Breast epithelium (tissue), 4 donors: ENCODE data around the gene GNPTG. TPM values are rescaled to one million over a fixed set of nuclear protein-coding genes. Genes with fewer than 3 reads are reported as not detected.

Experiments
- DNase-seq, 2 donors: peaks; one replicate each; pipeline ENCODE4 v3.0.0-alpha.2; 2019; ENCODE audit warnings: low spot score in 2 of 2
- H3K27ac ChIP-seq, 2 donors: fragments of 200-600 bp; sonication (generic) in 1 of 2; one replicate each; pipeline ENCODE4 v1.5.1; 2016 to 2019; ENCODE audit warnings: mild to moderate bottlenecking in 1 of 2
- H3K27me3 ChIP-seq, 2 donors: fragments of 200-600 bp; sonication (generic) in 1 of 2; one replicate each; pipeline versions ENCODE4 v1.5.1 to v1.6.0; 2017 to 2019; ENCODE audit warnings: control low read depth in 1 of 2, mild to moderate bottlenecking in 1 of 2
- H3K36me3 ChIP-seq: fragments of 200-600 bp; one replicate; pipeline ENCODE4 v1.5.1; 2019
- H3K4me1 ChIP-seq, 2 donors: fragments of 200-600 bp; sonication (generic); one replicate each; pipeline ENCODE4 v1.5.1; 2016 to 2019; ENCODE audit warnings: control low read depth in 1 of 2
- H3K4me3 ChIP-seq, 3 donors: fragments of 200-600 bp; sonication (generic); 1 replicate in 2 of 3; 2 replicates in 1 of 3; pipeline ENCODE4 v1.5.1; 2016 to 2019; ENCODE audit warnings: mild to moderate bottlenecking in 3 of 3, moderate library complexity in 2 of 3
- H3K9me3 ChIP-seq, 2 donors: fragments of 200-600 bp; sonication (generic) in 1 of 2; one replicate each; pipeline ENCODE4 v1.5.1; 2016 to 2019; ENCODE audit warnings: control low read depth in 1 of 2
- POLR2A ChIP-seq: fragments of 450-650 bp; IDR thresholded peaks from one replicate; pipeline ENCODE4 v1.6.1; 2016; ENCODE audit warnings: antibody characterized with exemption, mild to moderate bottlenecking, moderate library complexity
- POLR2AphosphoS5 ChIP-seq, 3 donors: sonication (generic); formaldehyde crosslinking; IDR thresholded peaks; one replicate each; pipeline ENCODE4 v1.6.1; 2017; ENCODE audit warnings: antibody characterized with exemption in 3 of 3
- intact Hi-C: fragments of 100-400 bp; cut with DNase I; formaldehyde crosslinking; loops from one replicate; pipeline ENCODE4 v1.15.1; 2023; ENCODE audit warnings: low total_unique reads
- total RNA-seq, 3 donors: library from RNA; depleted of rRNA; stranded (reverse); fragments of >200 nt; gene quantifications; one replicate each; pipeline ENCODE4 v1.1.0, GENCODE V29; 2016
- TF ChIP-seq, protein P1 (sequence below), 3 donors: fragments of 450-650 bp; IDR thresholded peaks; one replicate each; pipeline ENCODE4 v1.5.1; 2016 to 2017; ENCODE audit warnings: antibody characterized with exemption in 3 of 3, mild to moderate bottlenecking in 3 of 3, moderate library complexity in 3 of 3

Gene GNPTG
- total RNA-seq, 3 donors from 2014 or later: 50.5 to 89.3 (median 58.4) TPM

GRCh38 chr16:1401061-1401757 lies 49.5 kb downstream of the GNPTG start:
- Histone ChIP-seq H3K27ac (no peak overlapping the region), H3K9me3 (no peaks in the 10 kb centered on the region), H3K4me1 (no peaks in the 10 kb centered on the region), H3K36me3 (no peaks in the 10 kb centered on the region), H3K27me3 (no peaks in the 10 kb centered on the region), H3K4me3 (no peak overlapping the region)
- no peak for DNase-seq
- intact Hi-C loops: no loop called here
- TF ChIP-seq, protein P1, sequence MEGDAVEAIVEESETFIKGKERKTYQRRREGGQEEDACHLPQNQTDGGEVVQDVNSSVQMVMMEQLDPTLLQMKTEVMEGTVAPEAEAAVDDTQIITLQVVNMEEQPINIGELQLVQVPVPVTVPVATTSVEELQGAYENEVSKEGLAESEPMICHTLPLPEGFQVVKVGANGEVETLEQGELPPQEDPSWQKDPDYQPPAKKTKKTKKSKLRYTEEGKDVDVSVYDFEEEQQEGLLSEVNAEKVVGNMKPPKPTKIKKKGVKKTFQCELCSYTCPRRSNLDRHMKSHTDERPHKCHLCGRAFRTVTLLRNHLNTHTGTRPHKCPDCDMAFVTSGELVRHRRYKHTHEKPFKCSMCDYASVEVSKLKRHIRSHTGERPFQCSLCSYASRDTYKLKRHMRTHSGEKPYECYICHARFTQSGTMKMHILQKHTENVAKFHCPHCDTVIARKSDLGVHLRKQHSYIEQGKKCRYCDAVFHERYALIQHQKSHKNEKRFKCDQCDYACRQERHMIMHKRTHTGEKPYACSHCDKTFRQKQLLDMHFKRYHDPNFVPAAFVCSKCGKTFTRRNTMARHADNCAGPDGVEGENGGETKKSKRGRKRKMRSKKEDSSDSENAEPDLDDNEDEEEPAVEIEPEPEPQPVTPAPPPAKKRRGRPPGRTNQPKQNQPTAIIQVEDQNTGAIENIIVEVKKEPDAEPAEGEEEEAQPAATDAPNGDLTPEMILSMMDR (IDR thresholded peaks at IDR 0.05): no peak
- TF ChIP-seq POLR2AphosphoS5 (IDR thresholded peaks at IDR 0.05): no peak
- TF ChIP-seq POLR2A: no peak

DNA sequence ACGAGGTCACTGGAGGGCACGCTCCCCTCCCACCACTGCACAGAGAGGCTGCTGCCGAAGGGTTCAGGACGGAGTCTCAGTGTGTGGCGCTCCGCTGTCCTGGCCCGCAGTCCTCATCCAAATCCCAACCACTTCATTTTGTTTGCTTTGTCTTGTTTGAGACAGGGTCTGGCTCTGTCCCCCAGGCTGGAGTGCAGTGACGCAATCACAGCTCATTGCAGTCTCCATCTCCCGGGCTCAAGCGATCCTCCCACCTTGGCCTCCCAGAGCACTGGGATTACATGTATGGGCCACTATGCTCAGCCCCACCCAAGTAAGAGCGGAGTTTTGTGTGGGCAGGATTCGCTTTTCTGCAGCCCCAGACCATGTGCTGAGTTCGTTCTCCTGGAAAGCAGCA lies 50.0 kb downstream of the GNPTG start:
- intact Hi-C loops: no loop called here

GRCh38 chr16:1403036-1403435 lies 51.3 kb downstream of the GNPTG start:
- Histone ChIP-seq H3K4me1 (no peaks in the 10 kb centered on the region), H3K27me3 (no peaks in the 10 kb centered on the region), H3K9me3 (no peaks in the 10 kb centered on the region), H3K36me3 (no peaks in the 10 kb centered on the region), H3K27ac (no peak overlapping the region), H3K4me3 (no peak overlapping the region)
- no peak for TF ChIP-seq POLR2AphosphoS5 (IDR thresholded peaks at IDR 0.05)
- no peak for TF ChIP-seq POLR2A
- TF ChIP-seq, protein P1 (IDR thresholded peaks at IDR 0.05): no peak
- no peak for DNase-seq
- intact Hi-C loops: no loop called here

More for the DNA sequence above, 50.0 kb downstream of the GNPTG start:
- Histone ChIP-seq H3K27ac (no peak overlapping the region), H3K4me3 (no peak overlapping the region), H3K9me3 (no peaks in the 10 kb centered on the region), H3K27me3 (no peaks in the 10 kb centered on the region), H3K36me3 (no peaks in the 10 kb centered on the region), H3K4me1 (no peaks in the 10 kb centered on the region)
- TF ChIP-seq, protein P1 (IDR thresholded peaks at IDR 0.05): no peak
- TF ChIP-seq POLR2A: no peak
- TF ChIP-seq POLR2AphosphoS5 (IDR thresholded peaks at IDR 0.05): no peak
- no peak for DNase-seq

DNA sequence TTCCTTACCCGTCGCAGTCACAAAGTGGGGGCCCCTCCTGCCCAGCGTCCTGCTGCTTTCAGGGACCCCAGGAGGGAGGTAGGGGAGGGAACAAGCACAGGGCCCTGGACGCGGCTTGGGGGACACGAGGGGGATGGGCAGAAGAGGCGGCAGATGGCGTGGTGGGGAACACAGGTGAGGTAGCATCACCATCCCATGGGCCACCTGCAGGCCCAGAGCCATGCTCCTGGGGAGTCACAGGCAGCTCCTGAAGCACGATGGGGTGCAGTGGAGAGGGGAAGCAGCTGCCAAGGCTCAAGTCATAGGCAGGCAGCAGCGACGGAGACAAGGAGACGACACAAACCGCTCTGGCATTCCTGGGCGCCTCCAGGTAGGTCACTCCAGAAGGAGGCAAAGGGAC lies 52.0 kb downstream of the GNPTG start:
- H3K27ac ChIP-seq: no peak overlapping the region
- H3K4me3 ChIP-seq: no peak overlapping the region
- intact Hi-C loops: no loop called here
- H3K36me3 ChIP-seq: no peaks in the 10 kb centered on the region
- H3K9me3 ChIP-seq: no peaks in the 10 kb centered on the region
- H3K27me3 ChIP-seq: no peaks in the 10 kb centered on the region
- peaks cover 0 to 4% of the 10 kb centered on the region in 2 donors for H3K4me1 ChIP-seq
- no peak for TF ChIP-seq POLR2AphosphoS5 (IDR thresholded peaks at IDR 0.05)
- TF ChIP-seq, protein P1 (IDR thresholded peaks at IDR 0.05): no peak
- DNase-seq: no peak

- H3K27me3 ChIP-seq: no peaks in the 10 kb centered on the region
- DNase-seq: no peak
- intact Hi-C loops: no loop called here
- no peaks in the 10 kb centered on the region for H3K9me3 ChIP-seq
- H3K4me3 ChIP-seq: peak overlapping the region; percentile 40 to 63 (median 48)
- no peaks in the 10 kb centered on the region for H3K36me3 ChIP-seq
- TF ChIP-seq POLR2A (no peak), POLR2AphosphoS5 (IDR thresholded peaks at IDR 0.05) (no peak)
- TF ChIP-seq, protein P1 (IDR thresholded peaks at IDR 0.05): no peak
- H3K4me1 ChIP-seq: peaks cover 0 to 6% of the 10 kb centered on the region in 2 donors
- H3K27ac ChIP-seq: peak overlapping the region; percentile 3 to 48
Measured at GRCh38 chr16:1407753-1408152, 56.0 kb downstream of the GNPTG start.
